HEK293T (cell line): ENCODE measurements around the gene SH3PXD2A.

ENCODE experiments used
- ELF4 ChIP-seq: fragments of 450-650 bp; IDR thresholded peaks from 2 replicates; pipeline ENCODE4 v1.6.1; 2017; ENCODE audit warnings: antibody characterized with exemption
- FOXA1 ChIP-seq: fragments of 450-650 bp; IDR thresholded peaks from 2 replicates; pipeline ENCODE4 v1.6.1; 2016; ENCODE audit warnings: mild to moderate bottlenecking
- FOXK2 ChIP-seq: fragments of 450-650 bp; IDR thresholded peaks from 2 replicates; pipeline ENCODE4 v1.6.1; 2016; ENCODE audit warnings: mild to moderate bottlenecking
- L3MBTL2 ChIP-seq: fragments of 450-650 bp; conservative IDR thresholded peaks from 2 replicates; pipeline ENCODE4 v1.6.1; 2016; ENCODE audit warnings: mild to moderate bottlenecking
- LEF1 ChIP-seq: fragments of 450-650 bp; IDR thresholded peaks from 2 replicates; pipeline ENCODE4 v1.6.1; 2017; ENCODE audit warnings: mild to moderate bottlenecking, borderline replicate concordance
- TARDBP ChIP-seq: fragments of 450-650 bp; IDR thresholded peaks from 2 replicates; pipeline ENCODE4 v1.6.1; 2016

- TF ChIP-seq L3MBTL2 (no peak), LEF1 (no peak), TARDBP (no peak), ELF4 (no peak), FOXK2 (no peak), FOXA1 (no peak)
Measured at GRCh38 chr10:103789771-103790201, 65.6 kb downstream of the SH3PXD2A start.
